Activated T-cell treated with anti-CD3 and anti-CD28 coated beads, Interleukin-2, amount 50 U/mL, for 72 hours (primary cell): Measurements from ENCODE around the gene SCARF2. TPM values are rescaled to one million over a fixed set of nuclear protein-coding genes. Genes with fewer than 3 reads are reported as not detected.

Experiments used
- ATAC-seq, 2 donors: fragments of 150-1000 bp; cut with Tn5 transposase; replicated peaks in 1 of 2; 2 replicates each; pipeline ENCODE4 v1.10.0; 2021; ENCODE audit warnings: moderate library complexity in 2 of 2, mild to moderate bottlenecking in 1 of 2
- DNase-seq, 2 donors: peaks; one replicate each; pipeline ENCODE4 v3.0.0; 2021 to 2022; ENCODE audit warnings: mixed read lengths in 1 of 2
- H3K27ac Mint-ChIP-seq: one replicate; pipeline ENCODE4 v1.8.0; 2022; ENCODE audit warnings: mild to moderate bottlenecking, moderate library complexity, mixed read lengths
- H3K27me3 Mint-ChIP-seq: one replicate; pipeline ENCODE4 v1.8.0; 2022; ENCODE audit warnings: low read depth, mixed read lengths
- H3K36me3 Mint-ChIP-seq, 2 donors: one replicate each; pipeline ENCODE4 v1.8.0; 2022; ENCODE audit warnings: mixed read lengths in 2 of 2, mild to moderate bottlenecking in 1 of 2; ENCODE audit not compliant: insufficient read depth in 2 of 2
- H3K4me1 Mint-ChIP-seq: one replicate; pipeline ENCODE4 v1.8.0; 2022; ENCODE audit warnings: low read depth, mixed read lengths
- H3K4me3 Mint-ChIP-seq, 2 donors: one replicate each; pipeline ENCODE4 v1.8.0; 2022; ENCODE audit warnings: mild to moderate bottlenecking in 2 of 2, mixed read lengths in 2 of 2, moderate library complexity in 2 of 2
- H3K9me3 Mint-ChIP-seq, 2 donors: one replicate each; pipeline ENCODE4 v1.8.0; 2022; ENCODE audit warnings: mixed read lengths in 2 of 2
- total RNA-seq, 2 donors: library from RNA; stranded (reverse); gene quantifications; one replicate each; pipeline ENCODE4 v1.2.3, GENCODE V29; 2022

Gene SCARF2
- total RNA-seq, 2 donors from 2014 or later = 1.0 to 1.4 TPM

DNA sequence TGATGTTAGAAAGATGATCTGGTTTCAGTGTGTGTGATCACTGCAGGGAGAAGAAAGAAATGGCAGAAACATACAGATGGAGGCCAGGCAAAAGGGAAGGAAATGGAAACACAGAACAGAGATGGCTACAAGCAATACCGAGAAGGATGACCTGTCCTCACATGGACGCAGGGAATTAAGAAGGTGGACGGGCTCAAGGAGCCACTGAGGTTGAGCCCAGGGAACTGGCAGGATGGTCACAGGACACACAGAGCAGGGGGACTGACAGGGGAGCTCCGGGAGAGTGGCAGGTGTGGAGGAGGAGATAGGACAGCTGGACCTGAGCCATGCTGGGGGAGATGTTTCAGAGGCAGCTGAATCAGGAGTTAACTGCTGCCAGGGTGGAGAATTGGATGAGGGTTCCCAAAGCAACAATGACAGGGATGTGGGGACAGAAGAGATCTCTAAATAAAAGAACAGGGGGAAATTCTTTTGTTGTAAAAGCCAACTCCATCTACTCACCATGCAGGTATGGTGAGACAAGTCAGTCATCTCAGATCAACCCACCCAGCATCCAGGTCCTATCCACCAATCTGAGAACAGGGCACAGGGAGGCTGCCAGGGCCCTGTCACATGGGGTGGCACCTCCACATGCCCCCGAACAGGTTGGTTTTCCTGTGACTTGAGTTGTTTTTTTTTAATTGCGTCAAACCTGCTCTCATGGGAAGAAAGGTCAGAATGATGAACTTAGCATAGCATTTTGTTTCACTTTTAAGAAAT is 31.7 kb upstream of the SCARF2 start:
- Mint-ChIP-seq H3K4me3 (no peak overlapping the region), H3K4me1 (peaks cover 55% of the 10 kb centered on the region), H3K27me3 (no peaks in the 10 kb centered on the region), H3K9me3 (no peaks in the 10 kb centered on the region), H3K36me3 (peaks cover 2 to 9% of the 10 kb centered on the region in 2 donors), H3K27ac (peak overlapping the region; percentile 2)
- ATAC-seq (peak in 1 of 2 donors; percentile 7), DNase-seq (no peak)

DNA sequence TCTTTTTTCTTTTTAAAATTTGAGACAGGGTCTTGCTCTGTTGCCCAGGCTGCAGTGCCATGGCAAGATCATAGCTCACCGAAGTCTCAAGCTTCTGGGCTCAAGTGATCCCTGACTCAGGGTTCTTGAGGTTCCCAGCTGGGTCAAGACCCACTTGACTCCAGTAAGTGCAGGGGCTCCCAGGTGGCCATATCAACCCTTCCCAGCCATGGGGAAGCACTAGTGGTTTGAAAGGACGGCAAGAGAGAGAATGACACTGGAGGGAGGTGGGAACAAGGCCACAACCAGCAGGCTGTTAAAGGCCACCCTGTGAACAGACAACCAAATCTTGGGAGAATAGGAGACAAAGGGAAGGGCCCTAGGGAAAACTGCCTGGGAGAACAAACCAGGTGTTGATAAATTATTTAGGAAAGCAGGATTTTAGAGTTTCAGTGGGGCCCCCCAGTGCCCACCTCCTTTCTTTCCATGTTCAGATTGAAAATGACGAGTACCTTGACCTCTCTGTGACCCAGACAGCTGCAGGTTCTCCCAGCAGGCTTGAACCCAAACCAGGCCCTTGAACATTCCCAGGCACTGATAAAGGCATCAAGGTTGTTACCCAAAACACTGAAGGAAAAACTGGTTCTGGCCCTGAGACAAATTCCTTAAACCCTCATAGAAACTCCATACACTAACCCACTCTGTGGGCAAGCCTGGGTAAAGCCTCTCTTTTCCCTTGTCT is 29.2 kb upstream of the SCARF2 start:
- Mint-ChIP-seq H3K9me3 (no peaks in the 10 kb centered on the region), H3K27ac (no peak overlapping the region), H3K4me3 (no peak overlapping the region), H3K27me3 (no peaks in the 10 kb centered on the region), H3K4me1 (peaks cover 60% of the 10 kb centered on the region), H3K36me3 (peaks cover 2 to 11% of the 10 kb centered on the region in 2 donors)
- no peak for ATAC-seq
- no peak for DNase-seq

DNA sequence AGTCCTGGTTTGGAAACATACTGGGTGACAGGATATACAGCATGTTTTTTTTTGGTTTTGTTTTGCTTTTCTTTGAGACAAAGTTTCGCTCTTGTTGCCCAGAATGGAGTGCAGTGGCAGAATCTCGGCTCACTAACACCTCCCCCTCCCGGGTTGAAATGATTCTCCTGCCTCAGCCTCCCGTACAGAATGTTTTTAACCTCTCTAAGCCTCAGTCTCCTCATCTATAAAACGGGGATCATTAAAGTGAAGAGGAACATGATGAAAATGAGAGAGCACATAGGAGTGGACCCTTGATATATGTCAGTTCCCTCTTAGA is 28.1 kb upstream of the SCARF2 start:
- Mint-ChIP-seq H3K27me3 (no peaks in the 10 kb centered on the region), H3K4me3 (peak overlapping the region; percentile 42 to 61), H3K4me1 (peaks cover 63% of the 10 kb centered on the region), H3K27ac (peak overlapping the region; percentile 75), H3K36me3 (peaks cover 2 to 10% of the 10 kb centered on the region in 2 donors), H3K9me3 (no peaks in the 10 kb centered on the region)
- DNase-seq (no peak), ATAC-seq (no peak)

DNA sequence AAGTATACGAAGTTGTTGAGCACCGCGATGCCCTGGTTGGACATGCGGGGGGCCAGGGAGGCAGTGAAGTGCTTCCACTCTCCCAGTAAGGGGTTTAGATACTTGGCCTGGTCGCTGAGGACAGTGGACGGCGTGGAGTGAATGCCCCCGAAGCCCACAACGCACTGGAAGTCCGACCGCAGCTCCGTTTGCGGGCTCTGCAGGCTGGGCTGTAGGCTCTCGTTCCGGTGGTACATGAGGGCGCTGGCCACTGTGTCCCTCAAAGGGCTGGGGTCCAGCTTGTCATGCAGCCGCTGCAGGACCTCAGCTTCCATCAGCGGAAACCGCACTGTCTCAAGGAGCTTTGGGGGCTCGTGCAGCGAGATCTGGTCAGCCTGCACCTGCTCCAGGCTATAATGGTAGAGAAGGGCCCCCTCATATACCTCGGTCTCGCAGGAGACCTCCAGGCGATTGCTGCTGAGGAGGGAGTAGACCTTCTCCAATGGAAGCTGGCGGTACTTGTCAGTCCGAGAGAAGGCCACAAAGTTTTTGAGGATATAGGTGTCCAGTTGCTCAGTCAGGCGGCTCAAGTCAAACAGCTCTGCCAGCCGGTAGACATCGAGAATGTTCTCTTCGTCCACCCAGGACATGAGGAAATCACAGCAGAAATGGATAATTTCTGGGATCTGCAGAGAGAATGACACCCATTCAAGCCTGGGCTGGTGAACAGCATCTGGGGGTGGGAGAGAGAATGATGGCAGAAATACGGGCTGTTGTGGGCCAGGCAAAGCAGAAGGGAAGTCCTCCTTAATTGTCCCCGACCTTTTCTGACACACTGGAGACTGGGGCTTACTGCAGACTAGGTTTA is 27.5 kb upstream of the SCARF2 start:
- peaks cover 63% of the 10 kb centered on the region for H3K4me1 Mint-ChIP-seq

DNA sequence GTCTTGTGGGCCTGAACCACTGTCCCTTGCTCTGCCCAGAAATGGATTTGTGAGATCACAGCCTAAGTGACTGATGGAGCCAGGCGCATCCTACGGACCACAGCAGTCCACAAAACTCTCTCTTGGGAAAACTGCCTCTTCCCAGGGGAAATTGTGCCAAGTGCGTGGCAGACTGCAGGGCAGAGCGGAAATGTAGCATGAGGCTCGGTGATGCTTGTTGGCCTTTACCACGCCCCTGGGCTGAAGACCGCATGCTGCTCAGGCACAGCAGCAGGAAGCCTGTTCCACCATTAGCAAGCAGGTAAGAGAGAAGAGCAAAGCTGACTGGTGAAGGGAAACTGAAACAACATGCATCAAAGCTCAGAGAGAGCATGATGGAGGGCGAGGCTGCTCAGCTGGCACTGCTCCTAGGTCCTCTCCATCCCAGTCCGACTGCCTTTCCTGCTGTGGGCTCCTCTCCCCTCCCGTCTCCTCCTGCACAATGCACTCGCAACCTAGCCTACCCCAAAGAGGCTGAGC is 26.5 kb upstream of the SCARF2 start:
- Mint-ChIP-seq H3K9me3 (no peaks in the 10 kb centered on the region), H3K4me1 (peaks cover 62% of the 10 kb centered on the region), H3K27me3 (no peaks in the 10 kb centered on the region), H3K27ac (peak overlapping the region; percentile 76), H3K4me3 (peak overlapping the region; percentile 59 to 73), H3K36me3 (peaks cover 0 to 4% of the 10 kb centered on the region in 2 donors)
- ATAC-seq = peak; percentile 88 to 94
- DNase-seq = peak; percentile 62 to 67

More for the DNA sequence above, 27.5 kb upstream of the SCARF2 start:
- Mint-ChIP-seq H3K27ac (peak overlapping the region; percentile 75), H3K4me3 (peak overlapping the region; percentile 42 to 61), H3K27me3 (no peaks in the 10 kb centered on the region), H3K36me3 (peaks cover 0 to 6% of the 10 kb centered on the region in 2 donors), H3K9me3 (no peaks in the 10 kb centered on the region)
- ATAC-seq = no peak
- no peak for DNase-seq

DNA sequence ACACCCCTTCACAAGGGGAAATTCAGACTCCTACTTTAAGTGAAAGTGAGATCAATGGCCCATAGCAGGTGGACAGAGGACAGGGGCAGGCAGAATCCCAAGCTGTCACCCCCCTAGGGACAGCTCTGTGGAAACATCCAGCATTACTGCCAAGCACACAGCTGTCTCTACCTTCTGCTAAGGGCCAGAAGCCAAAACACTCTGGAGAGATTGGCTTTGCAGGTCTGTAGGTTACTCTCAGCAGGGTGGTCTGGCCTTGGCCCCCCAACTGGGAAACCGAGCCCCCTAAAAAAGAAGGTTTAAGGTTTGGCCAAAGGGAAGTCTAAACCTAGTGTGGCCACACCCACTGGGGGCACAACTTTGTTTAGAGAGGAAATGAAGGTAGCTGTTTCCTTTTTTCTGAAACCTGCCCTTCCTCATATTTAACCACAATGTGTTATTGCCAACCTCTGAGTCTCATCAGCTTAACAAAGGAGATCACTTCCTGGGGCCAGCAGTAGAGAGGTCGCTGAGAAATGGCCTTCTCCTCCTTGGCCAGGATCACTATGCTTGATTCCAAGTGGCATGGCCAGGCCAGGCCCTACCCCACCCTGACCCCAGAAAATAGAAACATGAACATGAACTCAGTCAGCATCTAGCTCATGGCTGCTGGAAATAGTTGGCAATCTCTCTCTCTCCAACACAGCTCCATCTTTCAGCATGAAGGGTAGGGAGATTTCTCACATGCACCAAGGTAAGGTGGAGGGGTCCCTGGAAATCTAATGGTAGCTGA is 25.9 kb upstream of the SCARF2 start:
- Mint-ChIP-seq H3K27ac (peak overlapping the region; percentile 76), H3K4me1 (peaks cover 57% of the 10 kb centered on the region), H3K36me3 (peaks cover 0 to 5% of the 10 kb centered on the region in 2 donors), H3K27me3 (no peaks in the 10 kb centered on the region), H3K4me3 (peak overlapping the region; percentile 59 to 73), H3K9me3 (no peaks in the 10 kb centered on the region)
- ATAC-seq (peak; percentile 28 to 49), DNase-seq (peak in 1 of 2 donors; percentile 21)

DNA sequence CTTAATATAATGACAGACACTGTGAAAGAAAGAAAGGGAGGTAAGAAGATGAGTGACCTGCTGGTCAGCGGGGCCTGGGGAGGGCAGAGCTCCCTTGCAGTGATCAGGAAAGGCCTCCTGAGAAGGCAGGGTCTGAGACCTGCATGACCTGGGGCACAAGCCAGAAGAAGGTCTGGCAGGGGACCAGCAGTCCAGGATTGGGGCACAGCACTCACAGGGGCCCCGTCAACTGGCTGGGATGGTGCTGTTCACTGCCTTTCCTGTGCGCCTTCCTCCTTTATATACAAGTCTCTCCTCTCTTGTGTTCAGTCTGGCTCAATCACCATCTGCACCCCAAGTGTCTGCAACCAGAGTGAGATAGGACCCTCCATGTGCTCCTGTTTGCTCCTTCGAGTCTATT is 22.2 kb upstream of the SCARF2 start:
- DNase-seq (no peak), ATAC-seq (no peak)
- peaks cover 5% of the 10 kb centered on the region in 2 donors for H3K36me3 Mint-ChIP-seq
- no peaks in the 10 kb centered on the region for H3K27me3 Mint-ChIP-seq
- no peak overlapping the region for H3K4me3 Mint-ChIP-seq
- H3K4me1 Mint-ChIP-seq = peaks cover 56% of the 10 kb centered on the region
- H3K27ac Mint-ChIP-seq = no peak overlapping the region
- H3K9me3 Mint-ChIP-seq = no peaks in the 10 kb centered on the region

DNA sequence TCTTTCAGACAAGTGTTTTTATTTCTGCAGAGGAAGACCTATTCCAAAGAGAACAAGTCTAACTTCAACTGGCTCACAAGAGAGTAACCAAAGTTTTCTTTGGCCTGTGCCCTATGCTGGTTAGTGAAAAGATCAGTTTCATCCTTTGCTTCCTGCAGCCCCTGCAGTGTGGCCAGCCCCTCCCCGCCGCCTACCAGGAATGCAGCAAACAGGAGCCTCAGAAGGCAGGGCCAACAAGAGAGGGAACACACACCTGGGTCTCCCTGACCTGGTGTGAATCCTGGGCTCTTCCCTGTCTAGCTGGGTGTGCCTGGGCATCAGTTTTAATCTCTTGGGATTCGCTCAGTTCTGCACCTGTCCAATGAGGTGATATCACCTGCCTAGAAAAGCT is 21.5 kb upstream of the SCARF2 start:
- peaks cover 5 to 7% of the 10 kb centered on the region in 2 donors for H3K36me3 Mint-ChIP-seq
- no peaks in the 10 kb centered on the region for H3K27me3 Mint-ChIP-seq
- ATAC-seq = no peak
- peaks cover 52% of the 10 kb centered on the region for H3K4me1 Mint-ChIP-seq
- H3K27ac Mint-ChIP-seq = no peak overlapping the region
- no peak for DNase-seq
- no peaks in the 10 kb centered on the region for H3K9me3 Mint-ChIP-seq
- H3K4me3 Mint-ChIP-seq = no peak overlapping the region

DNA sequence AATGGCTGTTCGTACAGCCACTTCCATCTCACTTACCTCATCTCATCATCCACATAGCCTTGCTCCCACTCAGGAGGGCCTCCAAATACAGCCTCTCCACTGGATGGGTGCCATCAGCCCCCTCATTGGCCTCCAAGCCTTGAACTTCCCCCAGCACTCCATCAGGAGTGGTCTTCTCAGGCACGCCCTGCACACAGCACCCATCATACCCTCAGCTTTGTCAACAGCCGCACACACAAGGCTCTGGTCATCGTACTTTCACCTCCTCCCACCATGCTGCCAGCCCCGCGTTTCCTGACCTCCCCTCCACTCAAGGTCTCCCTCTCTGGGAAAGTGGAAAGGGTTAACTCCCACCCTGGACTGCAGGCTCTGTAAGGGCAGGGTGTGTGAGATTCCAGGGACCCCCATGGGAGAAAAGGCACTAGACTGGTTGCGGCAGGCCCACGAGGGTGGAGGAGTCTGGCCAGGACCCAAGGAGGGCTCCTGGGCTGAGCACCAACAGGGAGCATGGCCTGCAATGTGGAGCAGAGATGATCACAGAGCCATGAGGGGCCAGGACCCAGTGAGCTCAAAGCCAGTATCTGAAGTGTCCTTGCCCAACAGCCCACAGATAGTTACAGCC is 21.0 kb upstream of the SCARF2 start:
- Mint-ChIP-seq H3K36me3 (peaks cover 5 to 7% of the 10 kb centered on the region in 2 donors), H3K9me3 (no peaks in the 10 kb centered on the region), H3K27ac (no peak overlapping the region), H3K4me3 (no peak overlapping the region), H3K27me3 (no peaks in the 10 kb centered on the region), H3K4me1 (peaks cover 47% of the 10 kb centered on the region)
- DNase-seq (no peak), ATAC-seq (no peak)

DNA sequence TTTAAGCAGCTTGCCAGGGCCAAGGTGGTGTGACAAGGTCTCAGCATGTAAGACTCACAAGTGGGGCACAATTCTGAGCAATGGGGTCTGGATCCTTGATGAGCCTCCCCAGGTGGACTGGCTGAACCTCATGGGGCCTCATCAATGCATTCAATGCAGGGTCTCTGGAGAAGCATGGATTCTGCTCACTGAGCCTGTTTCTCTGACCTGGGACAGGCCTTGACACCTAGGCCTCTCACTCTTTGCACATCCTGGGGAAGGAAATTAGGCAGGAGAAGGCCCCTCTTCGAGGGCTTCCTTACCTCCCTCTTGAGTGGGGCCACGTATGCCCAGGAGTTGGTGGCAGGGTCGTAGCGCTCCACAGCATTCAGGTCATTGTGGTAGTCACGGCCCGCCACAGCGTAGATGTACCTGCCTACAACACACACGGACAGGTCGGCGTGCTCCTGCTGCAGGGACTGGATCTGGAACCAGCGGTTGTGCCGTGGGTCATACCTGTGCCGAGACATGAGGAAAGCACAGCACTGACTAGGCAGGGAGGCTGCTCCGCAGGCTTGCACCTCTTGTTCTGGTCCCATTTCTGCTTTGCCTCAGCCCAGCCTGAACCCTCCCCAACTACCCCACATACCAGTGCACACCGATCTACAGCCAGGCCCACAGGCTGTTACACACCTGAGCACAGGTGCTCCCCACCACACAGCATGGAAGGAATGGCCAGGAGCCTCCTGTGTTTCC is 20.0 kb upstream of the SCARF2 start:
- ATAC-seq = no peak
- Mint-ChIP-seq H3K27ac (no peak overlapping the region), H3K36me3 (peaks cover 5 to 7% of the 10 kb centered on the region in 2 donors)

DNA sequence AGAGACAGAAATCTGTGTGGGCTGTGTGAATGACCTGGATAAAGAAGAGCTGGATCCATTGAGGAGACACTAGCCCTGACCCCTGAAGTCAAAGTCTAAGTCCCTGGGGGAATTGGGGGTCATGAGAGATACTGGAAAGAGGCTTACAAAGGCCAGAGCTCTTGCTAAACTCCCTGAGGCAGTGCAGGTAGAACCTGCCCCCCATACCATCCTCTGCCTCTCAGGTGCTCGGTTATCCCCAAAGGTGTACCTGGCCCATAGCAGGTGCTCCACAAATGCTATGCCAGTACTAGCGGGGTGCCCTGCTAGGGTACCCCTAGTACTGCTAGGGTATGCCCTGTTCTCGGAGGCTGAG is 19.1 kb upstream of the SCARF2 start:
- Mint-ChIP-seq H3K9me3 (no peaks in the 10 kb centered on the region), H3K4me3 (no peak overlapping the region), H3K4me1 (peaks cover 33% of the 10 kb centered on the region), H3K27me3 (no peaks in the 10 kb centered on the region), H3K27ac (no peak overlapping the region), H3K36me3 (peaks cover 5 to 7% of the 10 kb centered on the region in 2 donors)
- DNase-seq = no peak
- no peak for ATAC-seq

More for the DNA sequence above, 20.0 kb upstream of the SCARF2 start:
- Mint-ChIP-seq H3K4me1 (peaks cover 37% of the 10 kb centered on the region), H3K9me3 (no peaks in the 10 kb centered on the region), H3K27me3 (no peaks in the 10 kb centered on the region), H3K4me3 (no peak overlapping the region)
- no peak for DNase-seq
